Loucy (cell line): ENCODE data around the gene GRAMD2A.

Experiments used
- CTCF ChIP-seq: fragments of 200-600 bp; sonication (generic); conservative IDR thresholded peaks from 2 replicates; pipeline ENCODE4 v1.5.1; 2014; ENCODE audit warnings: mild to moderate bottlenecking, antibody characterized with exemption, low read length
- EZH2phosphoT487 ChIP-seq: fragments of 200-600 bp; IDR thresholded peaks from 2 replicates; pipeline ENCODE4 v1.6.1; 2018; ENCODE audit warnings: antibody characterized with exemption, mild to moderate bottlenecking, moderate library complexity, borderline replicate concordance

DNA sequence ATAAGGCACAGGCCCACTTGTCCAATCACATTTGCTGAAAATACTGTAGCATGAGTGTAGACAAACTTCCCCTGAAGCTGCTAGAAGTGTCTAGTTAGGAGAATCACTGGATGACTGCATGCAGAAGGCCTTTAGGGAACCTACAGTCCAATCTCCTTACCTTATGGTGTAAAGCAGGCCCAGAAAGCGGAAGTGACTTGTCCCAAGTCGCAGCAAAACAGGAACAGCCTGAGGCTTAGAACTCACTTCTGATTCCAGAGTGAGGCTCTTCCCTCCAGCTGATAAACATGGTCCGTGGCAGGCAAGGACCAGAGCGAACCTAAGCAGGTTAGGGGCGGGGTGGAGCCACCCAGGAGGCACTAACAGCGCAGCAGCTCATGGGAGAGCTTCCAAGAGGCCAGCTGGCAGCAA lies 2.5 kb downstream of the GRAMD2A start:
- TF ChIP-seq CTCF (no peak), EZH2phosphoT487 (no peak)
